ENCODE measurements around the gene DNAH11.

The DNAH11 gene

DNA sequence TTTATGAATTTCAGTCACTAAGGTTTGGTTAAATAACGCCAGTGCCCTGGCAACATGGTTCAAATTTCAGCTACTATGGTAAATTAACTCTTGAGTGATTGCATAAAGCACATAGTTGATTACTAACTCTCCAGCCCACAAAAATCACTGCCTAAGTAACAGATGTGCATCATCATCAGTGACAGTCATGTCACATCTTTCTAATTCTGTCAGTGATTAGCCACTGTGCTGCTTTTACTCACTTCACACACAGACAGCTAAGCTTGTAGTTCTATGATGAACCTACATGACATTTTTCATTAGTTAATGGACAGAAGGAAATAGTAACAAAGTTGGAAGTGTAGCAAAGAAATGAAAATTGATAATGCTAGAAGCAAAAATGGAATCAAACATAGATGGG, 108.9 kb downstream of the DNAH11 start:
- H3K4me3 ChIP-seq (ENCODE audit: low read depth, low read length): no peak overlapping the region
- ChIA-PET CTCF (no interaction called here), POLR2A (no interaction called here)
- DNase-seq (ENCODE audit: low read depth, low spot score): no peak
- no peak for TF ChIP-seq CTCF (IDR thresholded peaks at IDR 0.05; ENCODE audit: insufficient read depth, low read length, missing control alignments)

DNA sequence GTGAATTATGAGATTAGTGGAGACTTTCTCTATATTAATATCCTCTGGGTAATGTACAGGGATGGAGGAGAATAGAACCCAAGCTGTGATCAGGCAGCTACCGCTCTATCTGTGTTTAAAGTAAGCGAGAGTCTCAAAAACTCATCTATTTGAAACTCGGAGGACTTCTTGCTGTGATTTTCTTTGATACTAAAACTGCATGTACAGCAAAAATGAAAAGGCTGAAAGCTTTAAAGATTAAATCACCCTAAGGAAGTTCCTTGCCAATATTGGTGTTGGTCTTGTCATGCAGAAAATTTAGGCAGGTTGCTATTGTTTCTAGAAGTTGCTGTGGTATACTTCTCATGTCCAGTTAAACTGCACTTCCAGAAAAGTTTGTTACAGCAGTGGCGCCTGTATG, 110.8 kb downstream of the DNAH11 start:
- ChIA-PET POLR2A (no interaction called here), CTCF (no interaction called here)
- no peak for TF ChIP-seq CTCF (IDR thresholded peaks at IDR 0.05; ENCODE audit: insufficient read depth, low read length, missing control alignments)
- no peak overlapping the region for H3K4me3 ChIP-seq (ENCODE audit: low read depth, low read length)
- DNase-seq (ENCODE audit: low read depth, low spot score): no peak

DNA sequence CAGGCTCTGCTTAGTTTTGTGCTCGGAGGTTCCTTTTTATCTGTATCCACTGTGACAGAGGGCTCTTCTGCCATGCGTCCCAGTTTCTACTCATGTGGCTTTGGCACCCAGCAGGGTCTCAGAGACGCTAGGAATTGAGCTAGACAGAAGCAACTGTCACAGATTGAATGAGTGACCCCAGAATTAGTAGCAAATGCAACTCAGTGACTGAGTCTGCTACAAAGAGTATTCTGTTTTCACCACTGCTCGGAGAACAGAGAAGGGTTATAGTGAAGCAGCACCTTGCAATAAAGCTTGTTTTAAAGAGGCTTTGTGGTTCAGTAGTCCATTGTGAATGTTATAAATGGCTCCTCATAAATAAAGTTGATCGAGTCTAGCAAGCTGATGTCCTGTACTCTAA, 113.2 kb downstream of the DNAH11 start:
- DNase-seq (ENCODE audit: low read depth, low spot score): no peak
- no peak for TF ChIP-seq CTCF (IDR thresholded peaks at IDR 0.05; ENCODE audit: insufficient read depth, low read length, missing control alignments)
- ChIA-PET CTCF (no interaction called here), POLR2A (no interaction called here)
- no peak overlapping the region for H3K4me3 ChIP-seq (ENCODE audit: low read depth, low read length)

- ChIA-PET CTCF (no interaction called here), POLR2A (no interaction called here)
- TF ChIP-seq CTCF (IDR thresholded peaks at IDR 0.05; ENCODE audit: insufficient read depth, low read length, missing control alignments): no peak
- no peak for DNase-seq (ENCODE audit: low read depth, low spot score)
- no peak overlapping the region for H3K4me3 ChIP-seq (ENCODE audit: low read depth, low read length)
Observed at GRCh38 chr7:21656796-21657195, 114.0 kb downstream of the DNAH11 start.

DNA sequence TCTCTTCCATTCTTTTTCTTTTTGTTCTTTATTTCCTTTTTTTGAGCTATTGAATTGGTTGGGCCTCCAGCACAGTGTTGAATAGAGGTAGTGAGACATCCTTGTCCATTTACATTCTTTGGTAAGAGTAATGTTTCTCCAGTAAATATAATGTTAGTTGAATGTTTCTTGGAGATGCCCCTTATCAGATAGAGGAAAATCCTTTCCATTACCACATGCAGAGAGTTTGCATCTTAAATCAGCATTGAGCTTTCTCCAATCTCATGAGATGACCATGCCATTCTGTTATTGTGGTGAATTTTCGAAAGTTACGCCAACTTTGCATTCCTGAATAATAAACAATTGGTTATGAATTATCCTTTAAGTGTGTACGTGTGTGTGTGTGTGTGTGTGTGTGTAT, 127.7 kb downstream of the DNAH11 start:
- no peak for TF ChIP-seq CTCF (IDR thresholded peaks at IDR 0.05; ENCODE audit: insufficient read depth, low read length, missing control alignments)
- POLR2A ChIA-PET: no interaction called here
- CTCF ChIA-PET: no interaction called here
- no peak overlapping the region for H3K4me3 ChIP-seq (ENCODE audit: low read depth, low read length)
- DNase-seq (ENCODE audit: low read depth, low spot score): no peak

DNA sequence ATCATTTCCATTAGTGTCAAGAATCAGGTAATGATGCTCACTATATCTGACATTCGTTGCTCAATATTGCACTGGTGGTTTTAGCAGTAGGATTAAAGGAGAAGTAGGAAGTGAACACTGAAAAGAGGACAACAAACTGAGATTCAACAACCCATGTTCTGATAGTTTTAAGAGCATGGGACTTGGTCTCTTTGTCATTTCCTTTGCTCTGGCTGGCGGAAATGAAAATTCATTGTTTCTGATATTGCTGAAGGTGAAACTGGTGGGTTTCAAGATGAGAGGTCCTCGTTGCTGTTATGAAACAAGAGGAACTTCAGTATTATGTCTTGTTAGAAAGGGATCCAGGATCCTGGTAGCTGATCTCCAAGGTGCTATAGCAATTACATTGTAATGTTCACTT, 129.0 kb downstream of the DNAH11 start:
- H3K4me3 ChIP-seq (ENCODE audit: low read depth, low read length): no peak overlapping the region
- ChIA-PET POLR2A (no interaction called here), CTCF (no interaction called here)
- no peak for TF ChIP-seq CTCF (IDR thresholded peaks at IDR 0.05; ENCODE audit: insufficient read depth, low read length, missing control alignments)
- DNase-seq (ENCODE audit: low read depth, low spot score): no peak
